GM12873 (cell line): ENCODE data around the gene PEX12.

Source experiments
- CTCF ChIP-seq: IDR thresholded peaks from 2 replicates; pipeline ENCODE4 v1.5.1; 2012; ENCODE audit warnings: low read depth, mild to moderate bottlenecking, moderate library complexity, low read length, control low read depth; ENCODE audit not compliant: insufficient read depth; ENCODE audit errors: missing control alignments

The PEX12 gene

DNA sequence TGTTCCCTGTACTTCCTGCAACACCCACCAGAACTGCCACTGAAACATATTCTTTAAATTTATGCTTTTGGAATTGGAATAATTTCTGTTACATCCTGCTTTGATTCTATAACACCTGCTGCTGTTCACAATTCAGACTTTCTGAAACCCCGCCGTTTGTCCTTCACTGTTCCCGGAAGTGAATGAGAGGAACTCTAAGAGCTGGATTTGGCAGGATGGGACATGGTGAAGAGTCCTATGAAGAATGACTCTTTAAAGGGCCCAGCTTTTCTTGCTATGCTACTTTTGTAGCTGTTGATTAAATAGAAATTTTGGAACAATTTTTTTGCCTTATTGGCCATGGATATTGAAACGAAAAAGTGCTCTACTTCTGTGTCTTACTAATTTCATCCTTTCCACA, 17.7 kb upstream of the PEX12 start:
- TF ChIP-seq CTCF, result no peak

GRCh38 chr17:35588196-35588920, 10.0 kb upstream of the PEX12 start:
- no peak for TF ChIP-seq CTCF

- TF ChIP-seq CTCF, result peak; percentile 6
These were observed 8.9 kb upstream of the PEX12 start, which contains the start of gene AP2B1 for GRCh38 chr17:35587074-35587961. AP2B1 (plus strand) TSS chr17:35587322; CDS start chr17:35594031, 6,709 bp downstream.

GRCh38 chr17:35586569-35587073, 8.2 kb upstream of the PEX12 start:
- no peak for TF ChIP-seq CTCF

DNA sequence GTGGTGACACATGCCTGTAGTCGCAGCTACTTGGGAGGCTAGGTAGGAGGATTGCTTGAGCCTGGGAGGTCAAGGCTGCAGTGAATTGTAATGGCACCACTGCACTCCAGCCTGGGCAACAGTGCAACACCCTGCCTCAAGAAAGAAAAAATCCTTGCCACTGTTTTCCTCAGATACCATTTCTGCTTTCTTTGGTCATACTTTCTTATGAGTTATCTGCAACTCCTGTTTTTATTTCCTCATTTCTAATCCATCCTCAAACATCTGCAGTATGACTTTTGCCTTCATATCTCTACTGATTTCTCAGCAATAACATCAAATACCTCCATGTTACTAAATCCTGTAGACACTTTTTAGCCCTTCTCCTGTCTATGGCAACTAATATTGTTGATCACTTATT, 5.7 kb upstream of the PEX12 start:
- TF ChIP-seq CTCF, result no peak

- no peak for TF ChIP-seq CTCF
These were observed 610 bp upstream of the PEX12 start for GRCh38 chr17:35578929-35579432.

DNA sequence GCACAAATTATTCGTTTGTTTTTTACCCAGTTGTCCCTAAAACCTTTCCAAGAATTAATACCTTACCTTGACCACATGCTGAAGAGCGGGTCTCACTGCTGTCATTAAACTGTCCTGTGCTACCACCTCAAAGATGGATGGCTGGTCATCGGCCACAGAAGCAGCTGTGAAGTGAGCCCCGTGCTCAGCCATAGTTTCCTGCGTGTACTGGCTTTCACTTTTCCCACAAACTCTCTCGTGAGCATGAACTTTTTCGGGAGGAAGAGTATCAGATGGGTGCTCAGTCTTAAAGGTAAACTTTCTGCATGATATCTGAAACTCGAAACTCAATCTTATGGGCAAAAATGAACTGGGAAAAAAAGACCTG, 558 bp downstream of the PEX12 start:
- TF ChIP-seq CTCF, result no peak
